Esophagus muscularis mucosa (tissue), 4 donors: ENCODE measurements around the gene C1QTNF9B.

Experiments
- CTCF ChIP-seq, 3 experiments: fragments of 200-600 bp in 2 of 3; fragments of 450-650 bp in 1 of 3; sonication (generic) in 2 of 3; IDR thresholded peaks; one replicate each; pipeline ENCODE4 v1.5.1; 2017 to 2019; ENCODE audit warnings: antibody characterized with exemption in 3 of 3, mild to moderate bottlenecking in 2 of 3, moderate library complexity in 1 of 3
- EP300 ChIP-seq: sonication (generic); formaldehyde crosslinking; IDR thresholded peaks from one replicate; pipeline ENCODE4 v1.6.1; 2017; ENCODE audit warnings: antibody characterized with exemption
- POLR2A ChIP-seq: fragments of 450-650 bp; IDR thresholded peaks from one replicate; pipeline ENCODE4 v1.6.1; 2017; ENCODE audit warnings: antibody characterized with exemption, moderate library complexity, mild to moderate bottlenecking, low read depth
- POLR2AphosphoS5 ChIP-seq, 2 donors: sonication (generic); formaldehyde crosslinking; IDR thresholded peaks; one replicate each; pipeline ENCODE4 v1.6.1; 2017; ENCODE audit warnings: antibody characterized with exemption in 2 of 2

GRCh38 chr13:23902975-23903905 lies 5.9 kb upstream of the C1QTNF9B start:
- TF ChIP-seq CTCF (IDR thresholded peaks at IDR 0.05) (no peak), POLR2A (no peak), POLR2AphosphoS5 (IDR thresholded peaks at IDR 0.05) (no peak), EP300 (no peak)
